GM12878 (cell line): ENCODE measurements around the gene ASCC3. TPM values are rescaled to one million over a fixed set of nuclear protein-coding genes. Genes with fewer than 3 reads are reported as not detected.

Experiments used
- ATAC-seq: fragments of 200-7000 bp; cut with Tn5 transposase; 3 replicates; pipeline ENCODE4 v1.9.1; 2020; ENCODE audit warnings: mild to moderate bottlenecking, moderate library complexity
- BruUV-seq: library from RNA; stranded (reverse); fragments of 400-500 nt; replicated peaks from 2 replicates; lab custom pipeline; 2021; lab: Mats Ljungman, UMichigan
- CTCF ChIA-PET: fragments of 300-600 bp; sonication (Branson Sonifier 250); formaldehyde crosslinking; extraction: SDS; loops from one replicate; lab custom pipeline; 2021; ENCODE audit warnings: inconsistent platforms; lab: Yijun Ruan, JAX
- POLR2A ChIA-PET: fragments of 350-600 bp; formaldehyde crosslinking; extraction: SDS; loops from one replicate; lab custom pipeline; 2021; ENCODE audit warnings: inconsistent platforms; lab: Charles Lee
- RAD21 ChIA-PET: fragments of 300-600 bp; sonication (Branson Sonifier 250); formaldehyde crosslinking; loops from one replicate; lab custom pipeline; 2023; ENCODE audit warnings: antibody characterized with exemption; ENCODE audit not compliant: unreplicated experiment; lab: Charles Lee
- SMC1A ChIA-PET: fragments of 300-600 bp; sonication (Branson Sonifier 250); formaldehyde crosslinking; loops from one replicate; lab custom pipeline; 2023; ENCODE audit not compliant: unreplicated experiment, uncharacterized antibody; lab: Charles Lee
- DNase-seq: peaks from one replicate; pipeline ENCODE4 v3.0.0-alpha.2; 2011; ENCODE audit warnings: low read depth, low spot score
- FAIRE-seq: peaks from 3 replicates; lab custom pipeline; 2011; peaks lifted over from hg19 to GRCh38; lab: Jason Lieb, UNC
- H2AFZ ChIP-seq: 2 replicates; pipeline ENCODE4 v1.6.0; 2011; ENCODE audit warnings: low read depth, low read length, control low read depth; ENCODE audit not compliant: control insufficient read depth
- H3K27ac ChIP-seq: 2 replicates; pipeline ENCODE4 v1.5.1; 2011; ENCODE audit warnings: control low read depth; ENCODE audit not compliant: control insufficient read depth, insufficient read depth
- H3K27me3 ChIP-seq, 2 experiments: replicated peaks in 1 of 2; 2 replicates each; pipeline versions ENCODE4 v1.6.0 to v1.6.1; 2011; ENCODE audit warnings: low read length in 1 of 2; ENCODE audit not compliant: control insufficient read depth in 2 of 2, insufficient read depth in 2 of 2
- H3K36me3 ChIP-seq, 2 experiments: 2 replicates each; pipeline ENCODE4 v1.5.1; 2011; ENCODE audit warnings: low read length in 1 of 2; ENCODE audit not compliant: control insufficient read depth in 2 of 2, insufficient read depth in 2 of 2
- H3K4me1 ChIP-seq: 2 replicates; pipeline ENCODE4 v1.6.1; 2011; ENCODE audit warnings: mild to moderate bottlenecking, low read length, moderate library complexity, mixed read lengths; ENCODE audit not compliant: control insufficient read depth, insufficient read depth
- H3K4me2 ChIP-seq: 2 replicates; pipeline ENCODE4 v1.6.0; 2011; ENCODE audit warnings: control low read depth; ENCODE audit not compliant: control insufficient read depth, insufficient read depth
- H3K4me3 ChIP-seq: fragments of 200-600 bp; sonication (generic); 2 replicates; pipeline ENCODE4 v1.5.1; 2016
- H3K79me2 ChIP-seq: 2 replicates; pipeline ENCODE4 v1.6.0; 2011; ENCODE audit warnings: low read length; ENCODE audit not compliant: control insufficient read depth, insufficient read depth
- H3K9ac ChIP-seq: 2 replicates; pipeline ENCODE4 v1.8.0; 2011; ENCODE audit warnings: low read length, control low read depth, mixed read lengths; ENCODE audit not compliant: control insufficient read depth, insufficient read depth
- H3K9me3 ChIP-seq: replicated peaks from 3 replicates; pipeline ENCODE4 v1.5.1; 2011; ENCODE audit warnings: mild to moderate bottlenecking, low read length; ENCODE audit not compliant: control insufficient read depth, insufficient read depth
- H4K20me1 ChIP-seq: 2 replicates; pipeline ENCODE4 v1.6.0; 2011; ENCODE audit not compliant: control insufficient read depth, insufficient read depth
- BACH1 ChIP-seq: fragments of 450-650 bp; IDR thresholded peaks from 2 replicates; pipeline ENCODE4 v1.6.1; 2017; ENCODE audit warnings: mild to moderate bottlenecking, borderline replicate concordance
- HDAC2 ChIP-seq: fragments of 200-600 bp; sonication (generic); IDR thresholded peaks from 2 replicates; pipeline ENCODE4 v1.6.1; 2017
- IRF4 ChIP-seq: IDR thresholded peaks from 2 replicates; pipeline ENCODE4 v1.6.1; 2011; ENCODE audit warnings: low read depth, low read length
- IRF5 ChIP-seq: fragments of 450-650 bp; IDR thresholded peaks from 2 replicates; pipeline ENCODE4 v1.6.1; 2017; ENCODE audit warnings: borderline replicate concordance
- ZNF384 ChIP-seq: IDR thresholded peaks from 2 replicates; pipeline ENCODE4 v1.6.1; 2012; ENCODE audit warnings: low read depth, mild to moderate bottlenecking, low read length, improper control_type of control experiment, borderline replicate concordance
- in situ Hi-C: fragments of 300-500 bp; cut with MboI; formaldehyde crosslinking; loops from 9 replicates; pipeline ENCODE4 v1.14.3; 2018; ENCODE audit warnings: mixed read lengths
- intact Hi-C: fragments of 100-400 bp; cut with micrococcal nuclease; formaldehyde crosslinking; loops from one replicate; pipeline ENCODE4 v1.14.2; 2022; ENCODE audit not compliant: unreplicated experiment
- polyA plus RNA-seq, 11 experiments: library from polyadenylated mRNA; depleted of rRNA in 4 of 11; unstranded in 6 of 11; stranded (reverse) in 5 of 11; fragments of >200 nt; fragmentation: Nextera tagmentation in 4 of 11; fragmentation: Illumina TruSeq in 1 of 11; extraction: Ambion mirVana in 4 of 11; extraction: Trizol in 1 of 11; gene quantifications; 1 replicate in 1 of 11; 2 replicates in 10 of 11; pipeline versions ENCODE4 v1.2.1 to v1.2.3, GENCODE V29; 2011 to 2016; ENCODE audit warnings: inconsistent platforms in 2 of 11, missing spikeins in 2 of 11, low read depth in 1 of 11
- total RNA-seq, 4 experiments: library from RNA; depleted of rRNA in 3 of 4; stranded (reverse); fragments of >200 nt in 3 of 4; fragmentation: Illumina TruSeq in 1 of 4; extraction: Trizol in 1 of 4; gene quantifications; 2 replicates each; pipeline versions ENCODE4 v1.2.1 to v1.2.3, GENCODE V29; 2013 to 2021
- TF ChIP-seq, protein P1 (sequence below): fragments of 150-350 bp; IDR thresholded peaks from 2 replicates; pipeline ENCODE4 v1.6.1; 2016; ENCODE audit warnings: low read depth, low read length
- TF ChIP-seq, protein P2 (sequence below): fragments of 450-650 bp; IDR thresholded peaks from 2 replicates; pipeline ENCODE4 v1.6.1; 2016; ENCODE audit warnings: mild to moderate bottlenecking

The ASCC3 gene
- total and polyA plus RNA-seq, 10 of the 15 experiments (the other 5 are each of a cell fraction or from before 2014, with no cell fraction given): 19.9 to 76.2 (median 55.9) TPM

- intact Hi-C loops (no loop called here), in situ Hi-C loops (no loop called here)
- Histone ChIP-seq H3K4me3 (no peak overlapping the region), H3K9me3 (no peaks in the 10 kb centered on the region), H3K27me3 (no peaks in the 10 kb centered on the region), H4K20me1 (no peaks in the 10 kb centered on the region), H2AFZ (no peak overlapping the region), H3K36me3 (no peaks in the 10 kb centered on the region), H3K27ac (no peak overlapping the region), H3K4me1 (no peaks in the 10 kb centered on the region), H3K9ac (no peak overlapping the region), H3K4me2 (no peak overlapping the region), H3K79me2 (no peaks in the 10 kb centered on the region)
- no peak for FAIRE-seq
- POLR2A ChIA-PET: no interaction called here
- CTCF ChIA-PET: interaction anchor here (0.8 to 2.7 kb wide), 4 partner anchors 9 to 396 kb away, joined by 3 to 12 read pairs (median 6); no protein-coding TSS in a partner anchor
- TF ChIP-seq IRF5 (no peak), HDAC2 (no peak), BACH1 (no peak), ZNF384 (no peak), IRF4 (no peak)
- TF ChIP-seq, protein P1, sequence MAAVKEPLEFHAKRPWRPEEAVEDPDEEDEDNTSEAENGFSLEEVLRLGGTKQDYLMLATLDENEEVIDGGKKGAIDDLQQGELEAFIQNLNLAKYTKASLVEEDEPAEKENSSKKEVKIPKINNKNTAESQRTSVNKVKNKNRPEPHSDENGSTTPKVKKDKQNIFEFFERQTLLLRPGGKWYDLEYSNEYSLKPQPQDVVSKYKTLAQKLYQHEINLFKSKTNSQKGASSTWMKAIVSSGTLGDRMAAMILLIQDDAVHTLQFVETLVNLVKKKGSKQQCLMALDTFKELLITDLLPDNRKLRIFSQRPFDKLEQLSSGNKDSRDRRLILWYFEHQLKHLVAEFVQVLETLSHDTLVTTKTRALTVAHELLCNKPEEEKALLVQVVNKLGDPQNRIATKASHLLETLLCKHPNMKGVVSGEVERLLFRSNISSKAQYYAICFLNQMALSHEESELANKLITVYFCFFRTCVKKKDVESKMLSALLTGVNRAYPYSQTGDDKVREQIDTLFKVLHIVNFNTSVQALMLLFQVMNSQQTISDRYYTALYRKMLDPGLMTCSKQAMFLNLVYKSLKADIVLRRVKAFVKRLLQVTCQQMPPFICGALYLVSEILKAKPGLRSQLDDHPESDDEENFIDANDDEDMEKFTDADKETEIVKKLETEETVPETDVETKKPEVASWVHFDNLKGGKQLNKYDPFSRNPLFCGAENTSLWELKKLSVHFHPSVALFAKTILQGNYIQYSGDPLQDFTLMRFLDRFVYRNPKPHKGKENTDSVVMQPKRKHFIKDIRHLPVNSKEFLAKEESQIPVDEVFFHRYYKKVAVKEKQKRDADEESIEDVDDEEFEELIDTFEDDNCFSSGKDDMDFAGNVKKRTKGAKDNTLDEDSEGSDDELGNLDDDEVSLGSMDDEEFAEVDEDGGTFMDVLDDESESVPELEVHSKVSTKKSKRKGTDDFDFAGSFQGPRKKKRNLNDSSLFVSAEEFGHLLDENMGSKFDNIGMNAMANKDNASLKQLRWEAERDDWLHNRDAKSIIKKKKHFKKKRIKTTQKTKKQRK: no peak
- TF ChIP-seq, protein P2, sequence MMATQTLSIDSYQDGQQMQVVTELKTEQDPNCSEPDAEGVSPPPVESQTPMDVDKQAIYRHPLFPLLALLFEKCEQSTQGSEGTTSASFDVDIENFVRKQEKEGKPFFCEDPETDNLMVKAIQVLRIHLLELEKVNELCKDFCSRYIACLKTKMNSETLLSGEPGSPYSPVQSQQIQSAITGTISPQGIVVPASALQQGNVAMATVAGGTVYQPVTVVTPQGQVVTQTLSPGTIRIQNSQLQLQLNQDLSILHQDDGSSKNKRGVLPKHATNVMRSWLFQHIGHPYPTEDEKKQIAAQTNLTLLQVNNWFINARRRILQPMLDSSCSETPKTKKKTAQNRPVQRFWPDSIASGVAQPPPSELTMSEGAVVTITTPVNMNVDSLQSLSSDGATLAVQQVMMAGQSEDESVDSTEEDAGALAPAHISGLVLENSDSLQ: no peak
- SMC1A ChIA-PET: interaction anchor here (0.7 to 2.5 kb wide), 4 partner anchors 9 to 147 kb away, joined by 3 to 11 read pairs (median 4); no protein-coding TSS in a partner anchor
- no peak for ATAC-seq
- no TSS peak for BruUV-seq
- RAD21 ChIA-PET: no interaction called here
- no peak for DNase-seq
These were observed 378.0 kb downstream of the ASCC3 start for GRCh38 chr6:100503043-100503705.
